Smooth muscle cell of the coronary artery (primary cell): ENCODE data around the gene TMCO6. TPM values are rescaled to one million over a fixed set of nuclear protein-coding genes. Genes with fewer than 3 reads are reported as not detected.

ENCODE experiments used
- total RNA-seq: library from RNA; depleted of rRNA; stranded (reverse); fragments of >200 nt; gene quantifications from 2 replicates; pipeline ENCODE4 v1.2.3, GENCODE V29; 2014; ENCODE audit warnings: low replicate concordance

The TMCO6 gene
- total RNA-seq, result 9.0 and 13.5 TPM in 2 replicates

GRCh38 chr5:140639148-140639981 is at the start of gene TMCO6:
Gene TMCO6, plus strand, starts transcription at chr5:140639451. Its CDS starts 77 bp downstream, at chr5:140639528.

DNA sequence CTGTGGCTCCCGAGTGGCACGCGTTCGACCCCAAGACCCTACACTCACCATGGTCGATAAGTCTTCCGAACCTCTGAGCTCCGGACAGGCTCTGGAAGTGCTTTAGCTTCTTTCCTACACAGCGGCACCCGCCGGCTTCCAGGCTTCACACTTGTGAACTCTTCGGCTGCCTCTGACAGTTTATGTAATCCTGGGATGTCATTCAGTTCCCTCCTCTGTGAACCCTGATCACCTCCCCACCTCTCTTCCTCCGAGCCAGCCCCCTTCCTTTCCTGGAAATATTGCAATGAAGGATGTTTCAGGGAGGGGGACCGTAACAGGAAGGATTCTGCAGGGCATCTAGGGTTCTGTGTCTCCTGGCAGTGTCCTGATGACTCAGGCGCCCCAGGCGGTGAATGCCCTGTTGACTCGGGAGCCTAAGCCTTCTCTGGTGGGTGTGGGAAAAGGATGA is 6.2 kb upstream of the TMCO6 start, which contains the start of gene CD14:
CD14 (minus strand) TSS at position 155 of the 451 bp plus-strand sequence; CDS start at position 51, 104 bp downstream.

GRCh38 chr5:140664359-140665119 is 25.3 kb downstream of the TMCO6 start, which contains the start of gene WDR55:
Gene WDR55, plus strand, starts transcription at chr5:140664904. Its CDS starts 9 bp downstream, at chr5:140664913.

GRCh38 chr5:140673187-140673976 is 34.1 kb downstream of the TMCO6 start, which contains the start of gene DND1:
Gene DND1, minus strand, starts transcription at chr5:140673576. Its CDS starts 34 bp downstream, at chr5:140673542.

GRCh38 chr5:140690941-140691924 is 52.0 kb downstream of the TMCO6 start, which contains the start of the genes HARS1 and HARS2:
Gene HARS1, minus strand, starts transcription at chr5:140691370. Its CDS starts 66 bp downstream, at chr5:140691304.
Gene HARS2, plus strand, starts transcription at chr5:140691455. Its CDS starts 194 bp downstream, at chr5:140691649.

Other genes with a start within 250 kb of the TMCO6 start
- 46.5 and 61.1 TPM in 2 replicates for gene ANKHD1, start 237.6 kb upstream of the TMCO6 start, total RNA-seq
- gene EIF4EBP3, start 91.8 kb upstream of the TMCO6 start, total RNA-seq, result 0.90 and 3.7 TPM in 2 replicates
- gene SRA1, start 82.0 kb upstream of the TMCO6 start, total RNA-seq, result 18.5 and 69.7 TPM in 2 replicates
- 22.9 and 38.1 TPM in 2 replicates for gene APBB3, start 74.9 kb upstream of the TMCO6 start, total RNA-seq
- 16.8 and 29.5 TPM in 2 replicates for gene SLC35A4, start 74.6 kb upstream of the TMCO6 start, total RNA-seq
- 2.8 and 107 TPM in 2 replicates for gene CD14, start 6.3 kb upstream of the TMCO6 start, total RNA-seq
- gene NDUFA2, start 8.2 kb downstream of the TMCO6 start, total RNA-seq, result 84.9 and 115 TPM in 2 replicates
- 107 and 212 TPM in 2 replicates for gene IK, start 8.4 kb downstream of the TMCO6 start, total RNA-seq
- 25.9 and 27.7 TPM in 2 replicates for gene WDR55, start 25.5 kb downstream of the TMCO6 start, total RNA-seq
- gene DND1, start 34.1 kb downstream of the TMCO6 start, total RNA-seq, result 0.30 TPM in 1 of 2 replicates, not detected in the other
- 67.7 and 92.6 TPM in 2 replicates for gene HARS1, start 51.9 kb downstream of the TMCO6 start, total RNA-seq
- gene HARS2, start 52.0 kb downstream of the TMCO6 start, total RNA-seq, result 24.1 and 27.4 TPM in 2 replicates
- gene ZMAT2, start 61.0 kb downstream of the TMCO6 start, total RNA-seq, result 63.1 and 94.5 TPM in 2 replicates
- 0.08 TPM in 1 of 2 replicates, not detected in the other for gene PCDHA1, start 146.7 kb downstream of the TMCO6 start, total RNA-seq
- 0.08 and 0.12 TPM in 2 replicates for gene PCDHA2, start 155.4 kb downstream of the TMCO6 start, total RNA-seq
- gene PCDHA3, start 161.6 kb downstream of the TMCO6 start, total RNA-seq, result 0.15 and 0.70 TPM in 2 replicates
- 0.23 and 0.82 TPM in 2 replicates for gene PCDHA4, start 167.6 kb downstream of the TMCO6 start, total RNA-seq
- 0.08 TPM in 1 of 2 replicates, not detected in the other for gene PCDHA5, start 182.2 kb downstream of the TMCO6 start, total RNA-seq
- gene PCDHA6, start 188.5 kb downstream of the TMCO6 start, total RNA-seq, result 0.53 and 2.9 TPM in 2 replicates
- gene PCDHA7, start 194.8 kb downstream of the TMCO6 start, total RNA-seq, result 0.75 and 1.5 TPM in 2 replicates
- gene PCDHA8, start 201.7 kb downstream of the TMCO6 start, total RNA-seq, result under 0.01 and 0.47 TPM in 2 replicates
- gene PCDHA9, start 208.9 kb downstream of the TMCO6 start, total RNA-seq, result under 0.01 and 0.23 TPM in 2 replicates
- gene PCDHA10, start 216.4 kb downstream of the TMCO6 start, total RNA-seq, result 0.08 and 1.4 TPM in 2 replicates
- 0.15 and 0.59 TPM in 2 replicates for gene PCDHA11, start 229.5 kb downstream of the TMCO6 start, total RNA-seq
- 0.15 and 0.59 TPM in 2 replicates for gene PCDHA12, start 235.9 kb downstream of the TMCO6 start, total RNA-seq
- gene PCDHA13, start 242.7 kb downstream of the TMCO6 start, total RNA-seq, result 0.08 and 0.59 TPM in 2 replicates